Activated T-helper 2 cell treated with anti-CD3 and anti-CD28 coated beads, Interferon-gamma antibody, Interleukin-2, Interleukin-4, amounts not matched to agents 10 μg/mL and 5 μg/mL and 100 μg/mL, durations not matched to agents 14 hours and 24 hours and 36 hours (primary cell): Measurements from ENCODE around the gene CAPZA3. TPM values are rescaled to one million over a fixed set of nuclear protein-coding genes. Genes with fewer than 3 reads are reported as not detected.
"Not testable (repeated sequence)": the region's sequence is repeated elsewhere in the genome, so short reads cannot be mapped to it uniquely, and the experiment has no call there.

ENCODE experiments used
- DNase-seq: peaks from one replicate; pipeline ENCODE4 v3.0.0; 2021; ENCODE audit warnings: low spot score
- H3K27ac Mint-ChIP-seq: one replicate; pipeline ENCODE4 v1.8.0; 2021; ENCODE audit warnings: mixed read lengths
- H3K27me3 Mint-ChIP-seq: one replicate; pipeline ENCODE4 v1.8.0; 2021; ENCODE audit warnings: low read depth, mixed read lengths
- H3K36me3 Mint-ChIP-seq: one replicate; pipeline ENCODE4 v1.8.0; 2021; ENCODE audit warnings: low read depth, mixed read lengths
- H3K4me1 Mint-ChIP-seq: one replicate; pipeline ENCODE4 v1.8.0; 2021; ENCODE audit warnings: low read depth, mixed read lengths
- H3K4me3 Mint-ChIP-seq: one replicate; pipeline ENCODE4 v1.8.0; 2021; ENCODE audit warnings: low read depth, mild to moderate bottlenecking, moderate library complexity, mixed read lengths
- H3K9me3 Mint-ChIP-seq: one replicate; pipeline ENCODE4 v1.8.0; 2021; ENCODE audit warnings: mixed read lengths
- intact Hi-C: fragments of 100-400 bp; cut with micrococcal nuclease; formaldehyde crosslinking; loops from one replicate; pipeline ENCODE4 v1.15.1; 2023
- total RNA-seq: library from RNA; stranded (reverse); gene quantifications from 2 replicates; pipeline ENCODE4 v1.2.3, GENCODE V29; 2022

CAPZA3 gene
- total RNA-seq, 1 donor from 2014 or later: not detected

DNA sequence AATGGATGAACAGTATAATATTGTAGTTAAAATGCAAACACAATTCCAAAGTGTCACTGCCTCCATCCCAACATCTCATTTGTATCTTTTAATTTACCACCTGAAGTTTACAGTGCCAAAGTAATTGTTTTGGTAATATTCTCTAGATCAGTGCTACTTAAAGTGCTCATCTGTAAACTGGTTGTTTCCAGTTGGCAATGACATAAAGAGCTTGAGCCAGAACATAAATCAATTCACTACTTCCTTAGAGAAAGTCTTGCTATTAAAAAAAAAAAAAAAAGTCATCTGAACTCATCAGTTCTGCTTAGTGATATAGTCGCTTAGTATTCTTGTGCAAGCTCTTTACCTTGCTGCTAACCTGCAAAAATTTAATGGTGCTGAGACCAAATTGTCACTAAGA lies 16.5 kb upstream of the CAPZA3 start:
- no peak overlapping the region for H3K27ac Mint-ChIP-seq
- DNase-seq: no peak
- no peak overlapping the region for H3K4me3 Mint-ChIP-seq
- H3K36me3 Mint-ChIP-seq: no peaks in the 10 kb centered on the region
- intact Hi-C loops: no loop called here
- H3K4me1 Mint-ChIP-seq: no peaks in the 10 kb centered on the region
- no peaks in the 10 kb centered on the region for H3K27me3 Mint-ChIP-seq
- H3K9me3 Mint-ChIP-seq: peaks cover 19% of the 10 kb centered on the region

DNA sequence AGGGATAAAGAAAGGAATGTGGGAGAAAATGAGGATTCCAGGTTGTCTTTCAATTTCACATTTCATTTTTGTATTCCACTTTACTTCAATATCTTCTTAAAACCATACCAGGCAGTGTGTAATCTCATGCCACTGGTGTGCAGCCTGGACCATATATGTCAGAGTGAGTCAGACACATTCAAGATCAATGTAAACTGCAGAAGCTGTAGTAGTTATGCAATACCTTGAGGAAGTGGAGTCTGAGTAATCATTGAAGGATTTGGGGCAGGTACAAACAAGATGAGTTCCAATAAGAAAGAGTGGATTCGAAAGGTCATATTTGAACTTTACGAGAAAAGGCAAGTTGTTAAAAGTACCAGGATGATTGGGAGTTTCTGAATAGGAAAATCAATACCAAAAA lies 14.2 kb upstream of the CAPZA3 start:
- intact Hi-C loops: no loop called here
- Mint-ChIP-seq H3K4me1 (no peaks in the 10 kb centered on the region), H3K36me3 (no peaks in the 10 kb centered on the region), H3K9me3 (peaks cover 22% of the 10 kb centered on the region), H3K27me3 (no peaks in the 10 kb centered on the region), H3K27ac (no peak overlapping the region), H3K4me3 (no peak overlapping the region)
- DNase-seq: no peak

DNA sequence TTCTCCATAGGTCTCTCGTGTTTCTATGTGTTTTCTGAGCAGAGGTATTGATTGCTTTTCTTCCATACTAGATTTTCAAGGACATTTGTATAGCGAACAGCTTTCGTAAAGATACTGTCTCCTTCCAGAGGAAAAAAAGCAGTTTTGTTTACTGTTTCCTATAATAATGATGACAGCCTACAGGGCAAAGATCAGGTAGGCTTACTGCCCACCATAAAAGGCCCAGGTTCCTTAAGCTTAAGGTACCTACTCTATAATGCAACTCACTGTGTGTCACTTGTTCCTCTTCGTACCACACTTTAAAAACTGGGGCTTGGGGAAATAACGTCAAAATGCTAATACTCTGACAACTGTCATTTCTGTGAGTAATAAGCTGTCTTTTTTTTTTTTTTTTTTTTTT lies 6.8 kb upstream of the CAPZA3 start:
- no peaks in the 10 kb centered on the region for H3K27me3 Mint-ChIP-seq
- DNase-seq: no peak
- intact Hi-C loops: no loop called here

GRCh38 chr12:18747895-18748294 lies 10.0 kb downstream of the CAPZA3 start:
- no peaks in the 10 kb centered on the region for H3K36me3 Mint-ChIP-seq
- no peak for DNase-seq
- H3K4me3 Mint-ChIP-seq: no peak overlapping the region
- no peaks in the 10 kb centered on the region for H3K27me3 Mint-ChIP-seq
- intact Hi-C loops: no loop called here
- no peaks in the 10 kb centered on the region for H3K4me1 Mint-ChIP-seq
- no peak overlapping the region for H3K27ac Mint-ChIP-seq
- peaks cover 13% of the 10 kb centered on the region for H3K9me3 Mint-ChIP-seq

More for the DNA sequence above, 6.8 kb upstream of the CAPZA3 start:
- Mint-ChIP-seq H3K4me3 (no peak overlapping the region), H3K4me1 (no peaks in the 10 kb centered on the region), H3K36me3 (no peaks in the 10 kb centered on the region), H3K9me3 (peaks cover 29% of the 10 kb centered on the region), H3K27ac (no peak overlapping the region)

- no peak overlapping the region for H3K4me3 Mint-ChIP-seq
- peaks cover 6% of the 10 kb centered on the region for H3K9me3 Mint-ChIP-seq
- no peak overlapping the region for H3K27ac Mint-ChIP-seq
- no peaks in the 10 kb centered on the region for H3K4me1 Mint-ChIP-seq
- intact Hi-C loops: no loop called here
- no peaks in the 10 kb centered on the region for H3K36me3 Mint-ChIP-seq
- no peaks in the 10 kb centered on the region for H3K27me3 Mint-ChIP-seq
- DNase-seq: no peak
These were observed 11.6 kb downstream of the CAPZA3 start for GRCh38 chr12:18749386-18749957.

- Mint-ChIP-seq H3K27ac (no peak overlapping the region), H3K4me1 (no peaks in the 10 kb centered on the region), H3K36me3 (no peaks in the 10 kb centered on the region), H3K4me3 (no peak overlapping the region), H3K9me3 (peaks cover 5% of the 10 kb centered on the region), H3K27me3 (no peaks in the 10 kb centered on the region)
- DNase-seq: no peak
- intact Hi-C loops: no loop called here
These were observed 12.2 kb downstream of the CAPZA3 start for GRCh38 chr12:18750085-18750484.

GRCh38 chr12:18751866-18752265 lies 13.9 kb downstream of the CAPZA3 start:
- H3K4me3 Mint-ChIP-seq: no peak overlapping the region
- intact Hi-C loops: no loop called here
- H3K27ac Mint-ChIP-seq: no peak overlapping the region
- no peak for DNase-seq
- H3K9me3 Mint-ChIP-seq: peaks cover 3% of the 10 kb centered on the region
- H3K4me1 Mint-ChIP-seq: no peaks in the 10 kb centered on the region
- no peaks in the 10 kb centered on the region for H3K36me3 Mint-ChIP-seq
- no peaks in the 10 kb centered on the region for H3K27me3 Mint-ChIP-seq

GRCh38 chr12:18752280-18752920 lies 14.5 kb downstream of the CAPZA3 start:
- Mint-ChIP-seq H3K27me3 (no peaks in the 10 kb centered on the region), H3K36me3 (no peaks in the 10 kb centered on the region), H3K9me3 (peaks cover 3% of the 10 kb centered on the region), H3K27ac (no peak overlapping the region), H3K4me3 (no peak overlapping the region), H3K4me1 (no peaks in the 10 kb centered on the region)
- no peak for DNase-seq
- intact Hi-C loops: no loop called here

- Mint-ChIP-seq H3K36me3 (no peaks in the 10 kb centered on the region), H3K27me3 (no peaks in the 10 kb centered on the region), H3K4me3 (no peak overlapping the region), H3K9me3 (peaks cover 3% of the 10 kb centered on the region), H3K27ac (no peak overlapping the region), H3K4me1 (no peaks in the 10 kb centered on the region)
- intact Hi-C loops: no loop called here
- DNase-seq: no peak
These were observed 15.0 kb downstream of the CAPZA3 start for GRCh38 chr12:18752947-18753346.

DNA sequence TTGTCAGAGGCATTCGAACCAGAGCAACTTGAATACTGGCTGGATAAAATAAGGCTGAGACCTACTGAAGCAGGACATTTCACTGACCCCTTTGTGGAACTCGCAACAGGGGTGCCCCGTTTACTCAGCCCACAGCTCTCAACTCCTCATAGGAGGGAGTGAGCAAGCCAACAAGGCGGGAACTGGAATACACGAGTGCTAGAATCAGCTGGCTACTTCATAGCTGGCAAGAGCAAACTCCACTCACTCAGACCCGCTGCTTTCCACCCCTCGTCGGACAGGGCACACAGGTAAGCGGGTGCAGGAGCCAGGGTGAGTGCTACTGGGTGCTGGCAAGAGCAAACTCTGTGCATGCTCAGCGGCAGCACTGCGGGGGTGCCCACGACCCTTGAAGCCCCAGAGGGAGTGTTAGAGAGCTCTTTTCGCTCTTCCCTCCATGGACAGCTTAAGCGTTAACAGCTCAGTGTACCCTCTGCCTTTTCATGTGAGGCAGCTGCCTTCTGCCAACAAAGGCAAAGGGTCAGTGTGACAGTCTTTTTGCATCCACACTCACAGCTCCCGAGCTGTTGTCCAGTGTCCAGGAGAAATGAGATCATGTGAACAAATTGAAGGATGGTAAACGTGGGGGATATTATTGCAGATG lies 15.7 kb downstream of the CAPZA3 start:
- intact Hi-C loops: no loop called here
- no peaks in the 10 kb centered on the region for H3K4me1 Mint-ChIP-seq
- peaks cover 3% of the 10 kb centered on the region for H3K9me3 Mint-ChIP-seq
- no peak overlapping the region for H3K27ac Mint-ChIP-seq
- no peak for DNase-seq
- H3K36me3 Mint-ChIP-seq: no peaks in the 10 kb centered on the region
- H3K27me3 Mint-ChIP-seq: no peaks in the 10 kb centered on the region
- no peak overlapping the region for H3K4me3 Mint-ChIP-seq

- intact Hi-C loops: no loop called here
These were observed 16.3 kb downstream of the CAPZA3 start for GRCh38 chr12:18754124-18754707.

DNA sequence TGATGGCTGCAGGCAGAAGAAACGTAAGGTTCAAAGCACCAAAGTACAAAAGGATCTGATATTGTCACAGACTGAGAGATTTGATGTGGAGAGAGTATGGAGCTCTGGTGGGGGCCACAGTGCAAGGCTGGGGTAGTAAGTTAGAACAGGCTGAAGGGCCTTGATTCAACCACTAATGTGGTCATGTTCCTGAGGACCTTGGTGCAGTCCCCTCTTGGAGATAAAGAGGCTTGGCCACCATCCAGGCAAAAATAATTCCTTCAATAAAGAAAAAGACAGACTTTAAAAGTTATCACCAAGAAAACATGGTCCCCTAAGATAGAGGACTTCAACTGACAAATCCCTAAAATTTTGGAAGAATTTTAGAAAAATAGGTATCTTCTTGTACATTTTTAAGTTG lies 17.4 kb downstream of the CAPZA3 start:
- Mint-ChIP-seq H3K27ac (no peak overlapping the region), H3K4me3 (no peak overlapping the region), H3K36me3 (no peaks in the 10 kb centered on the region), H3K27me3 (no peaks in the 10 kb centered on the region), H3K4me1 (no peaks in the 10 kb centered on the region), H3K9me3 (peaks cover 3% of the 10 kb centered on the region)
- intact Hi-C loops: no loop called here
- no peak for DNase-seq

More at GRCh38 chr12:18754124-18754707, 16.3 kb downstream of the CAPZA3 start:
- no peaks in the 10 kb centered on the region for H3K36me3 Mint-ChIP-seq
- H3K4me1 Mint-ChIP-seq: no peaks in the 10 kb centered on the region
- no peak overlapping the region for H3K27ac Mint-ChIP-seq
- no peak overlapping the region for H3K4me3 Mint-ChIP-seq
- peaks cover 3% of the 10 kb centered on the region for H3K9me3 Mint-ChIP-seq
- no peaks in the 10 kb centered on the region for H3K27me3 Mint-ChIP-seq
- no peak for DNase-seq

GRCh38 chr12:18766479-18766878 lies 28.6 kb downstream of the CAPZA3 start:
- intact Hi-C loops, H3K4me1 Mint-ChIP-seq, H3K27ac Mint-ChIP-seq, H3K36me3 Mint-ChIP-seq, H3K27me3 Mint-ChIP-seq, H3K4me3 Mint-ChIP-seq, DNase-seq: not testable (repeated sequence)
- H3K9me3 Mint-ChIP-seq: peaks cover 37% of the 10 kb centered on the region
